Trophoblast cell (in vitro differentiated cells and primary cell): ENCODE results near the gene COPS9.

ENCODE experiments used
- DNase-seq, 2 donors: peaks; one replicate each; pipeline ENCODE4 v3.0.0-alpha.2; 2016
- H2AFZ ChIP-seq: 2 replicates; pipeline ENCODE4 v1.6.1; 2013; ENCODE audit warnings: low read length, moderate library complexity, mild to moderate bottlenecking; ENCODE audit not compliant: insufficient read depth, poor library complexity
- H2AK5ac ChIP-seq: 2 replicates; pipeline ENCODE4 v1.6.1; 2013; ENCODE audit warnings: mild to moderate bottlenecking, low read length
- H2BK120ac ChIP-seq: 2 replicates; pipeline ENCODE4 v1.6.1; 2013; ENCODE audit warnings: low read length, mild to moderate bottlenecking, moderate library complexity; ENCODE audit not compliant: insufficient read depth, poor library complexity
- H2BK12ac ChIP-seq: 2 replicates; pipeline ENCODE4 v1.6.1; 2013; ENCODE audit warnings: mild to moderate bottlenecking, low read length, moderate library complexity
- H2BK5ac ChIP-seq: 2 replicates; pipeline ENCODE4 v1.6.1; 2013; ENCODE audit warnings: low read length, low read depth, moderate library complexity, mild to moderate bottlenecking; ENCODE audit not compliant: poor library complexity
- H3K14ac ChIP-seq: 2 replicates; pipeline ENCODE4 v1.6.1; 2013; ENCODE audit warnings: mild to moderate bottlenecking, low read length
- H3K18ac ChIP-seq: 2 replicates; pipeline ENCODE4 v1.6.1; 2013; ENCODE audit warnings: mild to moderate bottlenecking, low read length
- H3K23ac ChIP-seq: 2 replicates; pipeline ENCODE4 v1.6.1; 2013; ENCODE audit warnings: low read length
- H3K27ac ChIP-seq: 2 replicates; pipeline ENCODE4 v1.5.1; 2013; ENCODE audit warnings: low read depth, mild to moderate bottlenecking, inconsistent platforms, low read length, moderate library complexity
- H3K27me3 ChIP-seq: 2 replicates; pipeline ENCODE4 v1.6.1; 2013; ENCODE audit warnings: inconsistent platforms, mild to moderate bottlenecking, low read length, moderate library complexity; ENCODE audit not compliant: insufficient read depth
- H3K36me3 ChIP-seq, 2 experiments: 1 replicate in 1 of 2; 2 replicates in 1 of 2; pipeline ENCODE4 v1.6.1; 2013; ENCODE audit warnings: low read length in 2 of 2, mild to moderate bottlenecking in 2 of 2, moderate library complexity in 1 of 2; ENCODE audit not compliant: insufficient read depth in 2 of 2, control insufficient read depth in 1 of 2
- H3K4ac ChIP-seq: 2 replicates; pipeline ENCODE4 v1.6.1; 2013; ENCODE audit warnings: low read depth, mild to moderate bottlenecking, low read length, moderate library complexity
- H3K4me1 ChIP-seq, 2 experiments: 1 replicate in 1 of 2; 2 replicates in 1 of 2; pipeline ENCODE4 v1.6.1; 2013; ENCODE audit warnings: low read length in 2 of 2, mild to moderate bottlenecking in 2 of 2, moderate library complexity in 1 of 2; ENCODE audit not compliant: insufficient read depth in 2 of 2, control insufficient read depth in 1 of 2
- H3K4me2 ChIP-seq: 2 replicates; pipeline ENCODE4 v1.6.1; 2013; ENCODE audit warnings: inconsistent platforms, mild to moderate bottlenecking, low read length, moderate library complexity
- H3K4me3 ChIP-seq: 2 replicates; pipeline ENCODE4 v1.5.1; 2013; ENCODE audit warnings: mild to moderate bottlenecking, low read depth, low read length, inconsistent platforms
- H3K79me1 ChIP-seq: one replicate; pipeline ENCODE4 v1.6.1; 2013; ENCODE audit warnings: low read length
- H3K79me2 ChIP-seq: 2 replicates; pipeline ENCODE4 v1.6.1; 2013; ENCODE audit warnings: low read length, mild to moderate bottlenecking; ENCODE audit not compliant: control insufficient read depth, insufficient read depth, poor library complexity
- H3K9ac ChIP-seq: 2 replicates; pipeline ENCODE4 v1.6.1; 2013; ENCODE audit warnings: mild to moderate bottlenecking, low read length
- H3K9me3 ChIP-seq: 2 replicates; pipeline ENCODE4 v1.6.1; 2013; ENCODE audit warnings: low read depth, mild to moderate bottlenecking, control low read depth, inconsistent platforms, low read length; ENCODE audit not compliant: insufficient read depth
- H4K12ac ChIP-seq: 2 replicates; pipeline ENCODE4 v1.6.1; 2013; ENCODE audit warnings: low read depth, mild to moderate bottlenecking, low read length, moderate library complexity
- H4K8ac ChIP-seq: 2 replicates; pipeline ENCODE4 v1.6.1; 2013; ENCODE audit warnings: low read depth, mild to moderate bottlenecking, low read length, moderate library complexity
- H4K91ac ChIP-seq: one replicate; pipeline ENCODE4 v1.6.1; 2013; ENCODE audit warnings: low read depth, mild to moderate bottlenecking, low read length, moderate library complexity
- WGBS: extraction: QIAGEN DNeasy Blood & Tissue Kit; methylation state at CpG from one replicate; pipeline ENCODE4 v1.1.7; 2013; ENCODE audit warnings: missing lambda C conversion rate; ENCODE audit not compliant: insufficient read length, insufficient coverage; ENCODE audit errors: extremely low coverage; 5-methylcytosine and 5-hydroxymethylcytosine counted together

The COPS9 gene

GRCh38 chr2:240149943-240150784, 14.1 kb upstream of the COPS9 start:
- no peaks in the 10 kb centered on the region for H3K79me2 ChIP-seq
- H2AK5ac ChIP-seq: no peak overlapping the region
- no peak overlapping the region for H3K18ac ChIP-seq
- H4K12ac ChIP-seq: no peak overlapping the region
- no peaks in the 10 kb centered on the region for H3K79me1 ChIP-seq
- no CpG with 5 or more reads among the region's 12 CpGs for WGBS
- no peak overlapping the region for H3K4me2 ChIP-seq
- H3K4ac ChIP-seq: no peak overlapping the region
- H3K23ac ChIP-seq: no peak overlapping the region
- no peak overlapping the region for H2AFZ ChIP-seq
- H3K27me3 ChIP-seq: no peaks in the 10 kb centered on the region
- H3K4me1 ChIP-seq: peaks cover 0 to 7% of the 10 kb centered on the region in 2 experiments
- no peaks in the 10 kb centered on the region for H3K36me3 ChIP-seq
- no peak overlapping the region for H3K14ac ChIP-seq
- no peak overlapping the region for H2BK5ac ChIP-seq
- no peak overlapping the region for H3K4me3 ChIP-seq
- H4K8ac ChIP-seq: no peak overlapping the region
- H2BK12ac ChIP-seq: no peak overlapping the region
- H3K27ac ChIP-seq: no peak overlapping the region
- no peak overlapping the region for H4K91ac ChIP-seq
- no peak overlapping the region for H2BK120ac ChIP-seq
- peak; percentile 53 to 63 for DNase-seq
- no peak overlapping the region for H3K9ac ChIP-seq
- peaks cover 16% of the 10 kb centered on the region for H3K9me3 ChIP-seq

DNA sequence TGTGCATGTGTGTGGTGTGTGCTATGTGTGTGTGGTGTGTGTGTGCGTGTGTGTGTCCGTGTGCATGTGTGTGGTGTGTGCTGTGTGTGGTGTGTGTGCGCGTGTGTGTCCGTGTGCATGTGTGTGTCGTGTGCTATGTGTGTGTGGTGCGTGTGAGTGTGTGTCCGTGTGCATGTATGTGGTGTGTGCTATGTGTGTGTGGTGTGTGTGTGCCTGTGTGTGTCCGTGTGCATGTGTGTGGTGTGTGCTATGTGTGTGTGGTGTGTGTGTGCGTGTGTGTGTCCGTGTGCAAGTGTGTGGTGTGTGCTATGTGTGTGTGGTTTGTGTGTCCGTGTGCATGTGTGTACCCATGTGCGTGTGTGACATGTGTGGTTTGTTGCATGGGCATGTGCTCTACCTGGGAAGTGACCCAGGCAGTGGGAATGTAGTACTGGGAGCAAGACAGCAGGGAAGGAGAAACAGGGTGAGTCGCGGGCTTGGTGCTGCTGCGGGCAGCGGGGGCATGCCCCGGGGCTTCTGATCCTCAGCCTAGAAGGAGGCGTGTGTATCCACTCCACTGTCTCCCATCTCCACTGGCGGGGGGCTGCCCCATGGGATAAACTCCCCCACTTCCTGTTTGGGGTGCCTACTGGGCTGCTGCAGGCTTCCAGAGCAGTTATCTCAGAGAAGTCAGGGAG, 11.9 kb upstream of the COPS9 start:
- no CpG with 5 or more reads among the region's 20 CpGs for WGBS

DNA sequence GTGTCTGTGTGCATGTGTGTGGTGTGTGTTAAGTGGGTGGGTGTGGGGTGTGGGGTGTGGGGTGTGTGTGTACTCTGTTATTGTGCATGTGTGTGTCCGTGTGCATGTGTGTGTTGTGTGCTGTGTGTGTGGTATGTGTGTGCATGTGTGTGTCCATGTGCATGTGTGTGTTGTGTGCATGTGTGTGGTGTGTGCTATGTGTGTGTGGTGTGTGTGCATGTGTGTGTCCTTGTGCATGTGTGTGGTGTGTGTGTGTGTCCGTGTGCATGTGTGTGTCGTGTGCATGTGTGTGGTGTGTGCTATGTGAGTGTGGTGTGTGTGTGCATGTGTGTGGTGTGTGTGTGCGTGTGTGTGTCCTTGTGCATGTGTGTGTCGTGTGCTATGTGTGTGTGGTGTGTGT, 11.3 kb upstream of the COPS9 start:
- Histone ChIP-seq H3K4me1 (peaks cover 0 to 7% of the 10 kb centered on the region in 2 experiments), H3K36me3 (no peaks in the 10 kb centered on the region), H3K9me3 (peaks cover 13% of the 10 kb centered on the region), H3K9ac (no peak overlapping the region), H3K27me3 (no peaks in the 10 kb centered on the region), H2AK5ac (no peak overlapping the region), H4K91ac (no peak overlapping the region), H4K12ac (no peak overlapping the region), H3K79me2 (no peaks in the 10 kb centered on the region), H3K18ac (no peak overlapping the region), H3K27ac (no peak overlapping the region), H2BK12ac (no peak overlapping the region), H2BK5ac (no peak overlapping the region), H2BK120ac (no peak overlapping the region), H3K4me2 (no peak overlapping the region), H2AFZ (no peak overlapping the region), H3K4me3 (peak overlapping the region; percentile 58), H3K79me1 (no peaks in the 10 kb centered on the region), H3K4ac (no peak overlapping the region), H4K8ac (no peak overlapping the region), H3K23ac (no peak overlapping the region), H3K14ac (no peak overlapping the region)
- WGBS: no CpG with 5 or more reads among the region's 5 CpGs
- DNase-seq: no peak

More for the DNA sequence above, 11.9 kb upstream of the COPS9 start:
- Histone ChIP-seq H4K91ac (no peak overlapping the region), H3K9ac (no peak overlapping the region), H3K79me2 (no peaks in the 10 kb centered on the region), H3K4me3 (peak overlapping the region; percentile 58), H3K14ac (no peak overlapping the region), H2BK12ac (no peak overlapping the region), H4K12ac (no peak overlapping the region), H3K4ac (no peak overlapping the region), H3K79me1 (no peaks in the 10 kb centered on the region), H3K36me3 (no peaks in the 10 kb centered on the region), H3K9me3 (peaks cover 13% of the 10 kb centered on the region), H3K4me1 (peaks cover 0 to 7% of the 10 kb centered on the region in 2 experiments), H2BK5ac (no peak overlapping the region), H2AK5ac (no peak overlapping the region), H4K8ac (no peak overlapping the region), H3K27me3 (no peaks in the 10 kb centered on the region), H2BK120ac (no peak overlapping the region), H3K27ac (no peak overlapping the region), H3K4me2 (no peak overlapping the region), H3K18ac (no peak overlapping the region), H2AFZ (no peak overlapping the region), H3K23ac (no peak overlapping the region)
- DNase-seq: no peak

GRCh38 chr2:240146627-240147278, 10.6 kb upstream of the COPS9 start:
- Histone ChIP-seq H4K8ac (no peak overlapping the region), H3K9ac (no peak overlapping the region), H4K91ac (no peak overlapping the region), H3K18ac (no peak overlapping the region), H3K79me1 (no peaks in the 10 kb centered on the region), H2BK120ac (no peak overlapping the region), H2BK12ac (no peak overlapping the region), H4K12ac (no peak overlapping the region), H2AK5ac (no peak overlapping the region), H3K23ac (no peak overlapping the region), H3K27me3 (no peaks in the 10 kb centered on the region), H3K4me2 (no peak overlapping the region), H3K4me3 (no peak overlapping the region), H3K14ac (no peak overlapping the region), H3K36me3 (no peaks in the 10 kb centered on the region), H3K9me3 (peaks cover 13% of the 10 kb centered on the region), H2BK5ac (no peak overlapping the region), H3K79me2 (no peaks in the 10 kb centered on the region), H2AFZ (no peak overlapping the region), H3K4me1 (peaks cover 0 to 7% of the 10 kb centered on the region in 2 experiments), H3K4ac (no peak overlapping the region), H3K27ac (no peak overlapping the region)
- DNase-seq: no peak
- no CpG with 5 or more reads among the region's 12 CpGs for WGBS
